Colonic mucosa (tissue), 4 donors: ENCODE measurements around the gene PCDH18. TPM values are rescaled to one million over a fixed set of nuclear protein-coding genes. Genes with fewer than 3 reads are reported as not detected.

Experiments
- DNase-seq: peaks from one replicate; pipeline ENCODE4 v3.0.0-alpha.2; 2020
- H3K27ac ChIP-seq: fragments of 200-600 bp; one replicate; pipeline ENCODE4 v1.8.0; 2021
- H3K27me3 ChIP-seq: fragments of 200-600 bp; one replicate; pipeline ENCODE4 v1.8.0; 2021
- H3K36me3 ChIP-seq: fragments of 200-600 bp; one replicate; pipeline ENCODE4 v1.8.0; 2021
- H3K4me1 ChIP-seq: fragments of 200-600 bp; one replicate; pipeline ENCODE4 v1.8.0; 2021; ENCODE audit warnings: mild to moderate bottlenecking
- H3K4me3 ChIP-seq: fragments of 200-600 bp; one replicate; pipeline ENCODE4 v1.8.0; 2021
- H3K9ac ChIP-seq, 2 donors: one replicate each; pipeline ENCODE4 v1.7.0; 2013; ENCODE audit warnings: control low read depth in 2 of 2, low read depth in 2 of 2, low read length in 2 of 2
- H3K9me3 ChIP-seq: fragments of 200-600 bp; one replicate; pipeline ENCODE4 v1.8.0; 2021
- CTCF ChIP-seq: fragments of 200-600 bp; IDR thresholded peaks from one replicate; pipeline ENCODE4 v1.8.0; 2022; ENCODE audit warnings: antibody characterized with exemption, mild to moderate bottlenecking
- intact Hi-C: fragments of 100-400 bp; cut with DNase I; formaldehyde crosslinking; loops from one replicate; pipeline ENCODE4 v1.14.1; 2022
- total RNA-seq, 2 donors: library from RNA; stranded (reverse); fragmentation: NEBNext Ultra II Directional in 1 of 2; extraction: Animal tissue kit (Norgen Biotek cat#: 25700) in 1 of 2; gene quantifications; one replicate each; pipeline ENCODE4 v1.2.1, GENCODE V29; 2021
- donor health status: healthy.
- donor health status: DM: no; HTN: no; CAD: no.
- donor health status: DM: no; HTN: no; CAD: no.

Gene PCDH18
- total RNA-seq, 2 donors from 2014 or later, result 6.3 to 8.8 TPM

- no peak for TF ChIP-seq CTCF
- intact Hi-C loops, result no loop called here
- no peak for DNase-seq
Observed at GRCh38 chr4:137476345-137476744, 55.9 kb downstream of the PCDH18 start.

GRCh38 chr4:137474711-137475301 is 57.5 kb downstream of the PCDH18 start:
- no peak for DNase-seq
- H3K27ac ChIP-seq, result no peak overlapping the region
- no peak for TF ChIP-seq CTCF

More at GRCh38 chr4:137476345-137476744, 55.9 kb downstream of the PCDH18 start:
- Histone ChIP-seq H3K9ac (no peak overlapping the region), H3K27me3 (no peaks in the 10 kb centered on the region), H3K4me1 (no peaks in the 10 kb centered on the region), H3K4me3 (no peak overlapping the region), H3K9me3 (no peaks in the 10 kb centered on the region), H3K36me3 (no peaks in the 10 kb centered on the region), H3K27ac (no peak overlapping the region)

GRCh38 chr4:137471895-137472294 is 60.4 kb downstream of the PCDH18 start:
- no peak overlapping the region for H3K9ac ChIP-seq
- DNase-seq, result no peak
- TF ChIP-seq CTCF, result no peak

More at GRCh38 chr4:137474711-137475301, 57.5 kb downstream of the PCDH18 start:
- intact Hi-C loops, result no loop called here
- H3K4me1 ChIP-seq, result no peaks in the 10 kb centered on the region
- no peak overlapping the region for H3K4me3 ChIP-seq
- no peaks in the 10 kb centered on the region for H3K27me3 ChIP-seq
- H3K9ac ChIP-seq, result no peak overlapping the region
- H3K36me3 ChIP-seq, result no peaks in the 10 kb centered on the region
- no peaks in the 10 kb centered on the region for H3K9me3 ChIP-seq

GRCh38 chr4:137471461-137471860 is 60.8 kb downstream of the PCDH18 start:
- DNase-seq, result no peak
- Histone ChIP-seq H3K27me3 (no peaks in the 10 kb centered on the region), H3K9ac (no peak overlapping the region), H3K36me3 (no peaks in the 10 kb centered on the region), H3K4me3 (no peak overlapping the region), H3K4me1 (no peaks in the 10 kb centered on the region), H3K9me3 (no peaks in the 10 kb centered on the region), H3K27ac (no peak overlapping the region)
- intact Hi-C loops, result no loop called here
- TF ChIP-seq CTCF, result no peak

More at GRCh38 chr4:137471895-137472294, 60.4 kb downstream of the PCDH18 start:
- H3K36me3 ChIP-seq, result no peaks in the 10 kb centered on the region
- no peaks in the 10 kb centered on the region for H3K4me1 ChIP-seq
- no peak overlapping the region for H3K27ac ChIP-seq
- no peaks in the 10 kb centered on the region for H3K27me3 ChIP-seq
- H3K9me3 ChIP-seq, result no peaks in the 10 kb centered on the region
- intact Hi-C loops, result no loop called here
- H3K4me3 ChIP-seq, result no peak overlapping the region

- no peak for DNase-seq
- Histone ChIP-seq H3K27ac (no peak overlapping the region), H3K27me3 (no peaks in the 10 kb centered on the region), H3K4me1 (no peaks in the 10 kb centered on the region), H3K9me3 (no peaks in the 10 kb centered on the region), H3K4me3 (no peak overlapping the region), H3K36me3 (no peaks in the 10 kb centered on the region), H3K9ac (no peak overlapping the region)
- intact Hi-C loops, result no loop called here
- no peak for TF ChIP-seq CTCF
Observed at GRCh38 chr4:137470806-137471205, 61.5 kb downstream of the PCDH18 start.
